Glomerular endothelial cell (primary cell): ENCODE measurements around the gene KCNH1. TPM values are rescaled to one million over a fixed set of nuclear protein-coding genes. Genes with fewer than 3 reads are reported as not detected.

ENCODE experiments used
- DNase-seq: peaks from one replicate; pipeline ENCODE4 v3.0.0-alpha.2; 2011; ENCODE audit warnings: low read depth, low spot score; ENCODE audit errors: extremely low read depth
- total RNA-seq: library from RNA; depleted of rRNA; stranded (reverse); fragments of >200 nt; gene quantifications from 2 replicates; pipeline ENCODE4 v1.2.3, GENCODE V29; 2015

Gene KCNH1
- total RNA-seq, 1 donor from 2014 or later: 0.06 TPM

DNA sequence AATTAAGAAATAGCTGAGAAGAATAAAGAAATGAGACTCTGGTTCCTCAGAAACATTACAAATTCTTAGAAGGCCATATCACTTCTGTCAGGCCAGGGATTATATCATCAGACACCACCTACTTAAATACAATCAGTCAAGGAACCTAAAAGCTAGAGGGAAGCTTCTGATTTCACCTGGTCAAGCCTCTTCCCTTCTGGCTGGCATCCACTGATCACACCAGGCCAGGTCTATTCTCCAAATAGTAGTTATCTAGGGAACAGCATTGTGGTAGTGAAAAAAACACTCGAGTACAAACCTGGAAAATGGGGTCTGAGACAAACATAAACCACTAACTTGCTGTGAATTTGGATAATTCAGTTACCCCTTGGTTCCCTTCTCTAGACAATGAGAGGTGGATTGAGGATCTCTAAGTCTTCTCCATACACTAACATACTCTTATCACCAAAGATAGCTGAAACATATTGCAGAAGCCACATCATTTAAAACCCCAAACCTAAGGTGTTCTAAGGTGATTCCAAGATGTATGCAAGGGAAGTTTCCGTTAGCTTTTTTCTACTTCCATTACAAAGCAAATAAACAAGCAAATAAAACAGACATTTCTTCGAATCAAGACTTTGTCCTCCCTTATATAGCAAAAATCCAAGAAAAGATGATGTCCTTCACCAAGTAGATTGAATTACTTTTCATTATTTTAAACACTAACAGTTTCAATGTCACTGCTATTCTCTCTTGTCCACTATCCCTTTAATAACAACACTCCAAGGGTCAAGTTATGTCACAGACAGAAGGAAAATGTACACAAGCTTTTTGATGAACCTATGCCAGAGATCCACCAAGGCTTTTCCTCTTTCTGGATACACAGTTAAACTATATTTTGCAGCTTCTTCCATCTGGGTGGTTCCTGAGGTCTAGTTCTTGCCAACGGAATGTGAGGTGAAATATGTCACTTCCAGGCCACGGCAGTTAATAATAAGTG lies 212.9 kb downstream of the KCNH1 start:
- no peak for DNase-seq

- no peak for DNase-seq
Observed at GRCh38 chr1:210920258-210920657, 213.7 kb downstream of the KCNH1 start.

DNA sequence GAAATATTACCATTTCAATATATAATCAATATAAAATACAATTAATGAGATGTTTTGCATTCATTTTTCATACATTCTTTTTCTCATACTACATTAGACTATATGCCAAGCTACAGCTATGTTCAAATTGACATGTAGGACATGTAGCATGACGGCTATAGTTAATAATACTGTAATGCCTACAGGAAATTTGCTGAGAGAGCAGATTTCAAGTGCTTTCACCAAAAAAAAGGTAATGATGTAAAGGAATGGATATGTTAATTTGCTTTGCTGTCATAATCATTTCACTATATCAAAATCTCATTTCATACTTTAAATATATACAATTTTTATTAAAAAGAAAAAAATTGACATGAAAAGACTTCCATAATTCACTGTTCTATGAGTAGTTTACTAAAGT lies 215.1 kb downstream of the KCNH1 start:
- no peak for DNase-seq

GRCh38 chr1:210917560-210918169 lies 216.3 kb downstream of the KCNH1 start:
- no peak for DNase-seq

DNA sequence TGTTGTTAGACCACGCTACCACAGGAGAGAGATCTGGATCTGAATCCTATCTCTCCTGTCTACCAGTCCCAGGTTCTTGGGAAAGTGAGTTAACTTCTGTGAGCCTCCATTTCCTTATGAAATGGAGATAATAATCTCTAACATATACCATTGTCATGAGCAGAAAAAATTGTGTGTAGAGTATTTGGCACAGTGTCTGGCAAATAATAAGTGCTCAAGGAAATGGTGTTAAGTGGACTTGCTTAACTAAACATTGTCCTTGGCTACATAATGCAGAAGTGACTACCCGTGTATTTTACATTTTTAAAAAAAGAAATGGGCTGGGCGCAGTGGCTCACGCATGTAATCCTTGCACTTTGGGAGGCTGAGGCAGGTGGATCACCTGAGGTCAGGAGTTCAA lies 217.4 kb downstream of the KCNH1 start:
- no peak for DNase-seq

DNA sequence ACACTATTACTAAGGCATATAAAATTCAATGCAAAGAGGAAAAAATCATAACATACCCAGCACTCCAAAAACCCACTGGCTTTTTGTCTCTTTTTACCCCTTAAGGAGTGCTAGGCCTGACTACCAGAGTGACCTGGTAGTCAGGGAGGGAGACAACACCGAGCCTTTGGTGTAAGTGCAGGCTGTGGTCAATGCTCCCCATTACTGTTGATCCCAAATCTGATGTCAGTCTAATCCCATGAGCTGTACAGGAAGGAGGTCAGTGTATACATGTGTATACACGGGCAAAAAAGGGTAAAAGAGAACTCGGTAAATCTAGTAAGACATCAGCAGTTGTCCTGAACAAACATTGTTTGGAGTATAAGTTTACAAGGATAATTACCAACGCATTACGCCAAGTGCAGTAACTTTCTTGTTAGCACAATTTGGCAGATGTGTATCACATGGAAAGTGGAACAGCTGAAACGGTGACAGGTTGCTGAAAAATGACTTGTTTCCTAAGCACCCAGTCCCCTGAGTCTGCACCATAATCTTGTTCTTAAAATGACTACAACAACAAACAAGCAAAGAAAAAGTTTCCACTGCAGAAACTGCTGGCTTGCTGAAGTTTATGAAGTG lies 217.9 kb downstream of the KCNH1 start:
- DNase-seq: no peak

DNA sequence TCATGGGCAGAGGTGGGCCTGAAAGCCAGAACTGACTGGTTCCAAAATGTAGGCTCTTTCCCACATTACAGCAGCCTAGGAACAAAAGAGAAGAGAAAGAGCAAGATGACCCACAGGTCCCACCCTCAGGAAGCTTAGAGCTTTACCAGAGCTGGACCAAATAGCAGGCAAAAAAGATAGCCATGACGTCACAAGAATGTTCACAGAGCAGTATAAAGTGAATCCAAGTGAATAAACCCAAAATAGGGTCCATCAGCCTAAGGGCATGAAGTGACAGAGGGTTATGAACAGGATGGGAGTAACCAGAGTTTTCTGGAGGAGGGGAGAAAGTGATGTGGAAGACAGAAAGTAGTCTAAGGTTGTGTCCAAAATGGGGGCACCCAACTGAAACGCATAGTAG lies 221.2 kb downstream of the KCNH1 start:
- DNase-seq: no peak

GRCh38 chr1:210910020-210910575 lies 223.8 kb downstream of the KCNH1 start:
- no peak for DNase-seq

GRCh38 chr1:210908791-210909190 lies 225.2 kb downstream of the KCNH1 start:
- DNase-seq: no peak

- DNase-seq: no peak
Observed at GRCh38 chr1:210908257-210908656, 225.7 kb downstream of the KCNH1 start.

GRCh38 chr1:210907251-210907805 lies 226.6 kb downstream of the KCNH1 start:
- DNase-seq: no peak

GRCh38 chr1:210905944-210906453 lies 227.9 kb downstream of the KCNH1 start:
- no peak for DNase-seq

- no peak for DNase-seq
Observed at GRCh38 chr1:210905365-210905904, 228.5 kb downstream of the KCNH1 start.

- DNase-seq: no peak
Observed at GRCh38 chr1:210901981-210902770, 231.8 kb downstream of the KCNH1 start.

DNA sequence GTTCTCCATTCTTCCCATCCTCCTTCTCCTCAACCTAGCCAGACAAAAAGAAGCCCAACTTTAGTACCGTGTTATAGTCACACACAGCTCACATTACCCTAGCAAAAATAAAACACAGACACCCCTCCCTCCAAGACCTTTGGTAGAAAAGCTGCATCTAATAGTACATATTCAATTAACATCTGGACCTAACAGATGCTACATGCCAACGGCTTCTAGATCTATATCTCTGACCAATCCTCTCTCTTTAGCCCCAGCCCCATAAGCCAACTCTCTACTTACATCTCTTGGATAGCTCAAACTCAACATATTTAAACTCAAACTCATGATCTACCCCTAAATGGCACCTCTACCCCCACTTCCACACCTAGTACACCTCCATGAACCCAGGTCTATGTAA lies 233.1 kb downstream of the KCNH1 start:
- no peak for DNase-seq

GRCh38 chr1:210900079-210900478 lies 233.9 kb downstream of the KCNH1 start:
- DNase-seq: no peak

- no peak for DNase-seq
Observed at GRCh38 chr1:210899676-210900075, 234.3 kb downstream of the KCNH1 start.

DNA sequence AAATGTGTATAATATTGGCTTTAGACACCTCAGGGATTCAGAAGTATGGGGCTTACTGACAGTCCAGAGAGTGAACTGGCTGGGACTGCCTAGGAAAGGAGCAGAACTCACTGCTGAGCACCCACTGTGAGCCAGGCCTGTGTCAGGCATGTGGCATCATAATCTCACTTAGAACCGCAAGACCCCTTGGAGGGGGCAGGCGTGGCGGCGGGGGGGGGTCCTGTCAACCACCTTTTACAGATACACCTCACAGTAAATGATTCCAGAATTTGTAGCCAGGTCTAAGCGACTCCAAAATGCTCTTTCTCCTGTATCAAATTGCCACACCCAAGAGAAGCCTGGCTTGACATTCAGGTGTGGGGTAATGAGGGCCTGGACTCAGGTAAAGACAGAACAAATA lies 235.5 kb downstream of the KCNH1 start:
- no peak for DNase-seq

DNA sequence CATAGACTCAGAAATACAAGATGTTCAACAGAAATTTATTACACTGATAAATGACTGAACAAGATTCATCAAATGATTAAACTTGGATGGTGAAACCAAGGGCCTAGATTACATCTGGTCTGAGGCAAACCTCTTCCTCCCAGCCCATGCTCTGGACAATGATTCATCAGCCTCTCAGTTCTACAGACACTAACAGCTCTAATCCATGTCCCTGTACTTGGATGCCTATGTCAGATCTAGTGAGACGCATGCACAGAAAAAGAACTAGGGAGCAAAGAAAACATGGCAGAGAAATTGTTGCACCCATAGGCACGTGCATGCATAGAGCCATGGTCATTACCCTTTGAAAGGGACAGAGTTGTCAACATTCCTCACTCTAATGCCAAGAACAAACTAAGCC lies 250.1 kb downstream of the KCNH1 start:
- DNase-seq: no peak
